Measurements from ENCODE around the gene CALCA. TPM values are rescaled to one million over a fixed set of nuclear protein-coding genes. Genes with fewer than 3 reads are reported as not detected.

Gene CALCA
- total and polyA plus RNA-seq, 7 experiments from 2014 or later: not detected

- H3K4me3 Mint-ChIP-seq: peak overlapping the region; percentile 76 to 92 (median 83)
- peaks cover 80 to 91% (median 83%) of the 10 kb centered on the region in 5 donors for H3K27me3 Mint-ChIP-seq
- ChIA-PET CTCF (interaction anchor here (0.7 to 1.8 kb wide), 2 partner anchors 65 to 102 kb away, joined by 3 to 12 read pairs; no protein-coding TSS in a partner anchor), POLR2A (no interaction called here)
- H3K27ac Mint-ChIP-seq: no peak overlapping the region
- peaks cover 10 to 25% of the 10 kb centered on the region in 2 donors for H3K27me3 ChIP-seq (ENCODE audit: control insufficient read depth in 2 of 2, insufficient read depth in 2 of 2, low read length in 2 of 2)
- DNase-seq (peak in 1 of 9 donors; percentile 6), ATAC-seq (no peak)
- H3K4me3 ChIP-seq (ENCODE audit: low read length): peak overlapping the region; percentile 47
- no peaks in the 10 kb centered on the region for H3K9me3 ChIP-seq (ENCODE audit: control insufficient read depth in 2 of 3, low read length in 3 of 3)
- peaks cover 11 to 16% of the 10 kb centered on the region in 2 donors for H3K4me1 ChIP-seq (ENCODE audit: control insufficient read depth in 2 of 2, insufficient read depth in 2 of 2, low read length in 2 of 2)
- H3K36me3 Mint-ChIP-seq: no peaks in the 10 kb centered on the region
- H3K4me1 Mint-ChIP-seq: peaks cover 20 to 38% (median 32%) of the 10 kb centered on the region in 7 donors
- no peak overlapping the region for H3K27ac ChIP-seq (ENCODE audit: low read depth, low read length)
- no peaks in the 10 kb centered on the region for H3K9me3 Mint-ChIP-seq
- intact Hi-C loops (cut with micrococcal nuclease): loop anchor here in 1 of 2 donors (5.0 kb wide), 1 partner anchor 234 kb away; no protein-coding TSS in a partner anchor
- H3K36me3 ChIP-seq (ENCODE audit: control insufficient read depth in 2 of 3, insufficient read depth in 3 of 3, low read length in 3 of 3): no peaks in the 10 kb centered on the region
These were observed 687 bp upstream of the CALCA start for GRCh38 chr11:14972581-14973495.

- ATAC-seq (peak; percentile 39), DNase-seq (peak in 6 of 9 donors; percentile 19 to 63 (median 25))
- Mint-ChIP-seq H3K36me3 (no peaks in the 10 kb centered on the region), H3K9me3 (peaks cover 0 to 4% (median 0%) of the 10 kb centered on the region in 11 donors), H3K27me3 (peaks cover 64 to 80% (median 70%) of the 10 kb centered on the region in 5 donors), H3K4me3 (no peak overlapping the region), H3K27ac (no peak overlapping the region), H3K4me1 (peaks cover 16 to 30% (median 27%) of the 10 kb centered on the region in 7 donors)
- POLR2A ChIA-PET: no interaction called here
- intact Hi-C loops (cut with micrococcal nuclease): loop anchor here (2.0 to 5.0 kb wide), 2 partner anchors 237 to 239 kb away; no protein-coding TSS in a partner anchor
- Histone ChIP-seq H3K4me3 (ENCODE audit: low read length) (no peak overlapping the region), H3K36me3 (ENCODE audit: control insufficient read depth in 2 of 3, insufficient read depth in 3 of 3, low read length in 3 of 3) (no peaks in the 10 kb centered on the region), H3K27ac (ENCODE audit: low read depth, low read length) (no peak overlapping the region), H3K9me3 (ENCODE audit: control insufficient read depth in 2 of 3, low read length in 3 of 3) (no peaks in the 10 kb centered on the region), H3K27me3 (ENCODE audit: control insufficient read depth in 2 of 2, insufficient read depth in 2 of 2, low read length in 2 of 2) (peaks cover 10 to 14% of the 10 kb centered on the region in 2 donors), H3K4me1 (ENCODE audit: control insufficient read depth in 2 of 2, insufficient read depth in 2 of 2, low read length in 2 of 2) (peaks cover 11 to 13% of the 10 kb centered on the region in 2 donors)
- CTCF ChIA-PET: no interaction called here
These were observed 2.2 kb downstream of the CALCA start for GRCh38 chr11:14969901-14970323.

- CTCF ChIA-PET: interaction anchor here (1.1 kb wide), 1 partner anchor 13 kb away, joined by 3 read pairs; no protein-coding TSS in a partner anchor
- H3K4me1 Mint-ChIP-seq: peaks cover 4 to 8% (median 6%) of the 10 kb centered on the region in 7 donors
- POLR2A ChIA-PET: no interaction called here
- Histone ChIP-seq H3K9me3 (ENCODE audit: control insufficient read depth in 2 of 3, low read length in 3 of 3) (no peaks in the 10 kb centered on the region), H3K4me3 (ENCODE audit: low read length) (no peak overlapping the region), H3K4me1 (ENCODE audit: control insufficient read depth in 2 of 2, insufficient read depth in 2 of 2, low read length in 2 of 2) (no peaks in the 10 kb centered on the region), H3K36me3 (ENCODE audit: control insufficient read depth in 2 of 3, insufficient read depth in 3 of 3, low read length in 3 of 3) (no peaks in the 10 kb centered on the region), H3K27ac (ENCODE audit: low read depth, low read length) (no peak overlapping the region), H3K27me3 (ENCODE audit: control insufficient read depth in 2 of 2, insufficient read depth in 2 of 2, low read length in 2 of 2) (peaks cover 0 to 7% of the 10 kb centered on the region in 2 donors)
- ATAC-seq (no peak), DNase-seq (no peak)
- peaks cover 0 to 4% (median 0%) of the 10 kb centered on the region in 11 donors for H3K9me3 Mint-ChIP-seq
- H3K4me3 Mint-ChIP-seq: no peak overlapping the region
- peaks cover 43 to 61% (median 50%) of the 10 kb centered on the region in 5 donors for H3K27me3 Mint-ChIP-seq
- no peak overlapping the region for H3K27ac Mint-ChIP-seq
- no peaks in the 10 kb centered on the region for H3K36me3 Mint-ChIP-seq
- intact Hi-C loops (cut with micrococcal nuclease): no loop called here
These were observed 4.4 kb downstream of the CALCA start for GRCh38 chr11:14967581-14968243.

GRCh38 chr11:14956111-14956510 lies 16.0 kb downstream of the CALCA start:
- Mint-ChIP-seq H3K4me3 (no peak overlapping the region), H3K27me3 (peaks cover 0 to 5% (median 2%) of the 10 kb centered on the region in 5 donors), H3K9me3 (peaks cover 0 to 2% (median 0%) of the 10 kb centered on the region in 11 donors), H3K4me1 (peaks cover 0 to 8% (median 0%) of the 10 kb centered on the region in 7 donors), H3K27ac (no peak overlapping the region), H3K36me3 (peaks cover 1 to 15% (median 3%) of the 10 kb centered on the region in 5 donors)
- DNase-seq: no peak
- Histone ChIP-seq H3K27ac (ENCODE audit: low read depth, low read length) (no peak overlapping the region), H3K4me3 (ENCODE audit: low read length) (no peak overlapping the region), H3K36me3 (ENCODE audit: control insufficient read depth in 2 of 3, insufficient read depth in 3 of 3, low read length in 3 of 3) (no peaks in the 10 kb centered on the region), H3K27me3 (ENCODE audit: control insufficient read depth in 2 of 2, insufficient read depth in 2 of 2, low read length in 2 of 2) (no peaks in the 10 kb centered on the region), H3K9me3 (ENCODE audit: control insufficient read depth in 2 of 3, low read length in 3 of 3) (no peaks in the 10 kb centered on the region), H3K4me1 (ENCODE audit: control insufficient read depth in 2 of 2, insufficient read depth in 2 of 2, low read length in 2 of 2) (no peaks in the 10 kb centered on the region)
- intact Hi-C loops (cut with micrococcal nuclease): no loop called here
- CTCF ChIA-PET: no interaction called here
- ATAC-seq: no peak
- POLR2A ChIA-PET: no interaction called here

DNA sequence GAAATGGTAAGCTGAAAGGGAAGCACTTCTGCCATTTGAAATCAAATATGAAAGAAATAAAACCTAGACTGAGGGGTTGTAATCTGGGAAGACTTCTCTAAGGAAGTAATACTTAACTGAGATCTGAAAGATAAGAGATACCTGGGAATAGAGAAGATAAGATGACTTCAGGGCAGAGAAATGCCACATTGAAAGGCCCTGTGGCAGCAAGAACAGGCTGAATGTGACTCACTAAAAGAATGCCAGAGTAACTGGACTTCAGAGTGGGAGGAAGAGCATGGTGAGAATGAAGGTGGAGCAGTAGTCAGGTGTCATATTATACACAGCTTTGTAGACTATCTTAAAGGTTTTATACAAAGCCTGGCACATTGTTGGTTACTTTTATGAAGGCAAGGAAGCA lies 17.6 kb downstream of the CALCA start:
- H3K4me1 Mint-ChIP-seq: peaks cover 0 to 8% (median 0%) of the 10 kb centered on the region in 7 donors
- ATAC-seq: no peak
- H3K36me3 Mint-ChIP-seq: peaks cover 0 to 15% (median 4%) of the 10 kb centered on the region in 5 donors
- CTCF ChIA-PET: no interaction called here
- DNase-seq: no peak
- Histone ChIP-seq H3K9me3 (ENCODE audit: control insufficient read depth in 2 of 3, low read length in 3 of 3) (no peaks in the 10 kb centered on the region), H3K27me3 (ENCODE audit: control insufficient read depth in 2 of 2, insufficient read depth in 2 of 2, low read length in 2 of 2) (no peaks in the 10 kb centered on the region), H3K4me1 (ENCODE audit: control insufficient read depth in 2 of 2, insufficient read depth in 2 of 2, low read length in 2 of 2) (no peaks in the 10 kb centered on the region), H3K4me3 (ENCODE audit: low read length) (no peak overlapping the region), H3K36me3 (ENCODE audit: control insufficient read depth in 2 of 3, insufficient read depth in 3 of 3, low read length in 3 of 3) (no peaks in the 10 kb centered on the region), H3K27ac (ENCODE audit: low read depth, low read length) (no peak overlapping the region)
- intact Hi-C loops (cut with micrococcal nuclease): no loop called here
- POLR2A ChIA-PET: no interaction called here
- H3K4me3 Mint-ChIP-seq: no peak overlapping the region
- H3K9me3 Mint-ChIP-seq: peaks cover 0 to 2% (median 0%) of the 10 kb centered on the region in 11 donors
- H3K27me3 Mint-ChIP-seq: peaks cover 0 to 5% (median 0%) of the 10 kb centered on the region in 5 donors
- peak overlapping the region in 1 of 9 donors; percentile 4 for H3K27ac Mint-ChIP-seq

DNA sequence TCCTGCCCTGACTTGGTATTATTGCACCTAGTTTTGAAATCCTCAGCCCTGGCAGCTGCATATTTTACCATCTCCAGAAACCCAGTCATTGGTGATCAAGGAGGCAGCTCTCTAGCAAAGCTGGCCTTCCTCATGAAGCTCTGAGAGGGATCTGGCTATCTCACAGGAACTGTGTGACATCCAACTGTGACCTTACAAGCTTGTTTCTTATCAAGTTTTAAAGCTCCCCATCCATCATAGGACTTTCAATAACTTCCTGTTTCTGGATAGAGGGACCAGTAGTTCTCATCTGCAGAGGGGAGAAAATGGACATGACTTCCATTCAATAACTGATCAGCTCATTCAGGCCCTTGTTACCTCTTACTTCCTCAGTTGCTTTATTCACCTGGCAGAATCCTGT lies 18.2 kb downstream of the CALCA start:
- Histone ChIP-seq H3K27ac (ENCODE audit: low read depth, low read length) (no peak overlapping the region), H3K4me3 (ENCODE audit: low read length) (no peak overlapping the region), H3K36me3 (ENCODE audit: control insufficient read depth in 2 of 3, insufficient read depth in 3 of 3, low read length in 3 of 3) (no peaks in the 10 kb centered on the region), H3K27me3 (ENCODE audit: control insufficient read depth in 2 of 2, insufficient read depth in 2 of 2, low read length in 2 of 2) (no peaks in the 10 kb centered on the region), H3K4me1 (ENCODE audit: control insufficient read depth in 2 of 2, insufficient read depth in 2 of 2, low read length in 2 of 2) (no peaks in the 10 kb centered on the region), H3K9me3 (ENCODE audit: control insufficient read depth in 2 of 3, low read length in 3 of 3) (no peaks in the 10 kb centered on the region)
- DNase-seq (no peak), ATAC-seq (no peak)
- H3K9me3 Mint-ChIP-seq: peaks cover 0 to 2% (median 0%) of the 10 kb centered on the region in 11 donors
- POLR2A ChIA-PET: no interaction called here
- intact Hi-C loops (cut with micrococcal nuclease): no loop called here
- no peak overlapping the region for H3K27ac Mint-ChIP-seq
- peaks cover 0 to 5% (median 0%) of the 10 kb centered on the region in 5 donors for H3K27me3 Mint-ChIP-seq
- CTCF ChIA-PET: no interaction called here
- peaks cover 0 to 15% (median 4%) of the 10 kb centered on the region in 5 donors for H3K36me3 Mint-ChIP-seq
- H3K4me1 Mint-ChIP-seq: peaks cover 0 to 8% (median 0%) of the 10 kb centered on the region in 7 donors
- H3K4me3 Mint-ChIP-seq: no peak overlapping the region
